PC-9 (cell line): ENCODE measurements around the gene INVS. TPM values are rescaled to one million over a fixed set of nuclear protein-coding genes. Genes with fewer than 3 reads are reported as not detected.

ENCODE experiments used
- BruUV-seq: library from RNA; stranded (reverse); fragments of 400-500 nt; replicated peaks from 2 replicates; lab custom pipeline; 2021; lab: Mats Ljungman, UMichigan
- CTCF ChIA-PET: fragments of 300-600 bp; sonication (Branson Sonifier 250); formaldehyde crosslinking; loops from one replicate; lab custom pipeline; 2022; ENCODE audit warnings: antibody characterized with exemption; lab: Charles Lee
- POLR2A ChIA-PET: fragments of 300-600 bp; sonication (Branson Sonifier 250); formaldehyde crosslinking; loops from one replicate; lab custom pipeline; 2022; ENCODE audit warnings: antibody characterized with exemption; ENCODE audit not compliant: unreplicated experiment; lab: Charles Lee
- DNase-seq, 2 experiments: peaks; one replicate each; pipeline versions ENCODE4 v3.0.0 to v3.0.0-alpha.2; 2015 to 2022; ENCODE audit warnings: mixed read lengths in 1 of 2
- H2AFZ ChIP-seq: fragments of 200-600 bp; sonication (generic); 2 replicates; pipeline ENCODE4 v1.8.1; 2017; ENCODE audit warnings: antibody characterized with exemption
- H3F3A ChIP-seq: fragments of 200-600 bp; sonication (generic); 2 replicates; pipeline ENCODE4 v1.8.1; 2017; ENCODE audit warnings: antibody characterized with exemption, mild to moderate bottlenecking, low read depth; ENCODE audit not compliant: insufficient read depth
- H3K27ac ChIP-seq: fragments of 200-600 bp; sonication (generic); 2 replicates; pipeline ENCODE4 v1.6.1; 2016; ENCODE audit warnings: mixed run types
- H3K27me3 ChIP-seq: fragments of 200-600 bp; sonication (generic); 2 replicates; pipeline ENCODE4 v1.6.1; 2016; ENCODE audit warnings: low read depth, mixed run types; ENCODE audit not compliant: insufficient read depth
- H3K36me3 ChIP-seq: fragments of 200-600 bp; sonication (generic); 2 replicates; pipeline ENCODE4 v1.6.1; 2016; ENCODE audit warnings: low read depth, mixed run types
- H3K4me1 ChIP-seq: fragments of 200-600 bp; sonication (generic); replicated peaks from 2 replicates; pipeline ENCODE4 v1.6.1; 2016; ENCODE audit warnings: mixed run types; ENCODE audit not compliant: insufficient read depth
- H3K4me2 ChIP-seq: fragments of 200-600 bp; sonication (generic); 2 replicates; pipeline ENCODE4 v1.6.1; 2017; ENCODE audit warnings: mixed run types
- H3K4me3 ChIP-seq: fragments of 200-600 bp; sonication (generic); 2 replicates; pipeline ENCODE4 v1.6.1; 2016; ENCODE audit warnings: mixed run types
- H3K79me2 ChIP-seq: fragments of 200-600 bp; sonication (generic); 2 replicates; pipeline ENCODE4 v1.6.1; 2017; ENCODE audit warnings: low read depth, mixed run types
- H3K9me2 ChIP-seq: fragments of 200-600 bp; sonication (generic); 2 replicates; pipeline ENCODE4 v1.8.1; 2017; ENCODE audit warnings: mild to moderate bottlenecking; ENCODE audit not compliant: insufficient read depth
- H3K9me3 ChIP-seq: fragments of 200-600 bp; sonication (generic); 2 replicates; pipeline ENCODE4 v1.8.1; 2016; ENCODE audit warnings: low read depth; ENCODE audit not compliant: insufficient read depth
- H4K20me1 ChIP-seq: fragments of 200-600 bp; sonication (generic); 2 replicates; pipeline ENCODE4 v1.8.1; 2017; ENCODE audit not compliant: insufficient read depth
- CTCF ChIP-seq: fragments of 200-600 bp; sonication (generic); conservative IDR thresholded peaks from 2 replicates; pipeline ENCODE4 v1.6.1; 2017; ENCODE audit warnings: mixed run types, antibody characterized with exemption, mild to moderate bottlenecking, moderate library complexity
- EZH2 ChIP-seq: fragments of 200-600 bp; sonication (generic); IDR thresholded peaks from 2 replicates; pipeline ENCODE4 v1.8.0; 2017; ENCODE audit warnings: antibody characterized with exemption, low read depth
- intact Hi-C: fragments of 100-400 bp; cut with micrococcal nuclease; formaldehyde crosslinking; loops from one replicate; pipeline ENCODE4 v1.10.0; 2022; ENCODE audit not compliant: unreplicated experiment
- total RNA-seq: library from RNA; stranded (reverse); gene quantifications from 2 replicates; pipeline ENCODE4 v1.2.3, GENCODE V29; 2021

The INVS gene
- total RNA-seq, 1 experiment from 2014 or later = 24.0 TPM

DNA sequence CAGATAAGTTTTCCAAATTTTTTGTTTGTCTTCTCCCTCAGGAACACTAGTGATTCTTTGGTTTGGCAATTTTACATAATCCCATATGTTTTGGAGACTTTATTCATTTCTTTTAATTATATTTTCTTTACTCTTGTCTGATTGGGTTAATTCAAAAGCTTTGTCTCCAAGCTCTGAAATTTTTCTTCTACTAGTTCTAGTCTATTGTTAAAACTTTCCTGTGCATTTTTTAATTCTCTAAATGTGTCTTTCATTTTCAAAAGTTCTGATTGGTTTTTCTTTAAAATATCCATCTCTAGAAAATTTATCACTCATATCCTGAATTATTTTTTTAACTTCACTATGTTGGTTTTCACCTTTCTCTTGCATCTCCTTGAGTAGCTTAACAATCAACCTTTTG is 92.2 kb downstream of the INVS start:
- ChIA-PET POLR2A (no interaction called here), CTCF (interaction anchor here (0.6 kb wide), 1 partner anchor 88 kb away, joined by 5 read pairs; no protein-coding TSS in a partner anchor)
- H3K27ac ChIP-seq = no peak overlapping the region
- H2AFZ ChIP-seq = no peak overlapping the region
- H3F3A ChIP-seq = no peaks in the 10 kb centered on the region
- BruUV-seq = no TSS peak
- no peaks in the 10 kb centered on the region for H3K9me2 ChIP-seq
- no peaks in the 10 kb centered on the region for H3K79me2 ChIP-seq
- H3K4me2 ChIP-seq = no peak overlapping the region
- no peaks in the 10 kb centered on the region for H3K36me3 ChIP-seq
- H3K4me1 ChIP-seq = no peaks in the 10 kb centered on the region
- H3K9me3 ChIP-seq = peaks cover 8% of the 10 kb centered on the region; the same call in 1 of the 2 replicates
- intact Hi-C loops = no loop called here
- TF ChIP-seq EZH2 (no peak), CTCF (no peak)
- H4K20me1 ChIP-seq = no peaks in the 10 kb centered on the region
- no peaks in the 10 kb centered on the region for H3K27me3 ChIP-seq
- no peak overlapping the region for H3K4me3 ChIP-seq
- no peak for DNase-seq

DNA sequence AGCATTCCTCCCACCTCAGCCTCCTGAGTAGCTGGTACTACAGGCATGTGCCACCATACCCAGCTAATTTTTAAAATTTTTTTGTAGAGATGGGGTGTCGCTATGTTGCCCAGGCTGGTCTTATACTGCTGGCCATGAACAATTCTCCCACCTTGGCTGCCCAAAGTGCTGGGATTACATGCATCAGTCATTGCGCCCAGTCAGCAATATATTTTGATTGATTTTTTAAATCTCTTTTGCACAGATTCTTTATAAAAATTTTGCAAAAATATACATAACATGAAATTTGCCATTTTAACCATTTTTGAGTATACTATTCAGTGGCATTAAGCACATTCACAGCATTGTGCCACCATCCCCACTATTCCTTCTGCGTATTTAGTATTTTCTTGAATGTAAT is 94.0 kb downstream of the INVS start:
- Histone ChIP-seq H3K4me1 (no peaks in the 10 kb centered on the region), H4K20me1 (no peaks in the 10 kb centered on the region), H3F3A (no peaks in the 10 kb centered on the region), H3K27ac (no peak overlapping the region), H3K4me2 (no peak overlapping the region), H3K79me2 (no peaks in the 10 kb centered on the region), H3K27me3 (no peaks in the 10 kb centered on the region), H2AFZ (no peak overlapping the region), H3K4me3 (no peak overlapping the region), H3K9me3 (peaks cover 8% of the 10 kb centered on the region; the same call in 1 of the 2 replicates), H3K36me3 (no peaks in the 10 kb centered on the region), H3K9me2 (no peaks in the 10 kb centered on the region)
- POLR2A ChIA-PET = no interaction called here
- no TSS peak for BruUV-seq
- no peak for DNase-seq
- CTCF ChIA-PET = no interaction called here
- intact Hi-C loops = no loop called here
- TF ChIP-seq CTCF = no peak
- no peak for TF ChIP-seq EZH2

GRCh38 chr9:100196215-100196614 is 97.2 kb downstream of the INVS start:
- BruUV-seq = no TSS peak
- H3K36me3 ChIP-seq = no peaks in the 10 kb centered on the region
- no peaks in the 10 kb centered on the region for H3K27me3 ChIP-seq
- H3K9me3 ChIP-seq = no peaks in the 10 kb centered on the region; the same call in 1 of the 2 replicates
- CTCF ChIA-PET = no interaction called here
- no peak overlapping the region for H3K27ac ChIP-seq
- intact Hi-C loops = no loop called here
- H3K4me3 ChIP-seq = no peak overlapping the region
- no peaks in the 10 kb centered on the region for H3K9me2 ChIP-seq
- POLR2A ChIA-PET = no interaction called here
- H3F3A ChIP-seq = no peaks in the 10 kb centered on the region
- no peak for DNase-seq
- H3K4me2 ChIP-seq = no peak overlapping the region
- H2AFZ ChIP-seq = no peak overlapping the region
- H3K4me1 ChIP-seq = no peaks in the 10 kb centered on the region
- no peaks in the 10 kb centered on the region for H3K79me2 ChIP-seq
- no peaks in the 10 kb centered on the region for H4K20me1 ChIP-seq
- TF ChIP-seq CTCF (no peak), EZH2 (no peak)
